Loucy (cell line): Measurements from ENCODE around the gene KNL1.

Experiments used
- H2AFZ ChIP-seq: fragments of 200-600 bp; sonication (generic); 2 replicates; pipeline ENCODE4 v1.6.0; 2016; ENCODE audit warnings: antibody characterized with exemption, mild to moderate bottlenecking, low read length, moderate library complexity
- H3F3A ChIP-seq: fragments of 200-600 bp; 2 replicates; pipeline ENCODE4 v1.6.0; 2016; ENCODE audit warnings: antibody characterized with exemption, low read depth, mild to moderate bottlenecking
- H3K27me3 ChIP-seq: fragments of 200-600 bp; sonication (generic); 2 replicates; pipeline ENCODE4 v1.6.1; 2014; ENCODE audit warnings: low read length, mild to moderate bottlenecking; ENCODE audit not compliant: insufficient read depth, poor library complexity, severe bottlenecking
- H3K36me3 ChIP-seq: fragments of 200-600 bp; sonication (generic); 2 replicates; pipeline ENCODE4 v1.6.1; 2016; ENCODE audit warnings: low read length; ENCODE audit not compliant: insufficient read depth
- H3K4me1 ChIP-seq: fragments of 200-600 bp; sonication (generic); 2 replicates; pipeline ENCODE4 v1.5.1; 2014; ENCODE audit warnings: low read length, mild to moderate bottlenecking; ENCODE audit not compliant: insufficient read depth, poor library complexity, severe bottlenecking
- H3K4me2 ChIP-seq: fragments of 200-600 bp; sonication (generic); 2 replicates; pipeline ENCODE4 v1.6.0; 2014; ENCODE audit warnings: antibody characterized with exemption, low read length, low read depth, mild to moderate bottlenecking; ENCODE audit not compliant: poor library complexity, severe bottlenecking
- H3K4me3 ChIP-seq: fragments of 200-600 bp; sonication (generic); 2 replicates; pipeline ENCODE4 v1.5.1; 2014; ENCODE audit warnings: low read length, mild to moderate bottlenecking, mixed read lengths; ENCODE audit not compliant: poor library complexity, severe bottlenecking
- H3K79me2 ChIP-seq: fragments of 200-600 bp; sonication (generic); 2 replicates; pipeline ENCODE4 v1.6.1; 2014; ENCODE audit warnings: low read length; ENCODE audit not compliant: insufficient read depth
- H3K9ac ChIP-seq: fragments of 200-600 bp; sonication (generic); 2 replicates; pipeline ENCODE4 v1.6.0; 2014; ENCODE audit warnings: mild to moderate bottlenecking, low read depth, low read length, moderate library complexity; ENCODE audit not compliant: poor library complexity, severe bottlenecking
- H3K9me2 ChIP-seq: fragments of 200-600 bp; sonication (generic); replicated peaks from 2 replicates; pipeline ENCODE4 v1.6.1; 2016; ENCODE audit warnings: low read depth, low read length, mixed read lengths
- H3K9me3 ChIP-seq: fragments of 200-600 bp; sonication (generic); 2 replicates; pipeline ENCODE4 v1.6.1; 2014; ENCODE audit warnings: mild to moderate bottlenecking, antibody characterized with exemption, low read length, low read depth; ENCODE audit not compliant: insufficient read depth
- H4K20me1 ChIP-seq: fragments of 200-600 bp; sonication (generic); 2 replicates; pipeline ENCODE4 v1.6.0; 2014; ENCODE audit warnings: antibody characterized with exemption, low read length, mild to moderate bottlenecking; ENCODE audit not compliant: insufficient read depth, poor library complexity, severe bottlenecking
- EZH2phosphoT487 ChIP-seq: fragments of 200-600 bp; IDR thresholded peaks from 2 replicates; pipeline ENCODE4 v1.6.1; 2018; ENCODE audit warnings: antibody characterized with exemption, mild to moderate bottlenecking, moderate library complexity, borderline replicate concordance
- TF ChIP-seq, protein P1 (sequence below): fragments of 200-600 bp; sonication (generic); conservative IDR thresholded peaks from 2 replicates; pipeline ENCODE4 v1.5.1; 2014; ENCODE audit warnings: mild to moderate bottlenecking, antibody characterized with exemption, low read length

KNL1 gene

DNA sequence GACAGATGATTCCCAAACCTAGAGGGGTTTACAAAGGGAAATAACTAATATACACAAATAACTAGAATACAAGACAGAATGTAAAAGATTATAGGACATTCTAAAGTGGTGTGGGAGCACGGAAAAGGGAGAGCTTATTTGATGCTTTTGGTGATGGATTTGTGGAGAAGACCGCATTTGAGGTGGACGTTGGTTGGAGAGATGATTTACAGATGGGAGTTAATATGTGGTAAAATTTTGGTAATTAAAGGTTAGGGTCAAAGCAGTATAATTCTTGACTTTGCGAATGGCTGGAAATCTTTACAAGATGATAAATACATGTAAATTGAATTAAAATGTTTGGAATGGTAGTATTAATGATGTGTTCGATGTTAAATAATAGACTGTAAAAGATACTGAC is 1.2 kb downstream of the KNL1 start:
- Histone ChIP-seq H3K4me1 (peaks cover 19% of the 10 kb centered on the region), H3K79me2 (peaks cover 60% of the 10 kb centered on the region), H3K27me3 (no peaks in the 10 kb centered on the region), H3K4me2 (peak overlapping the region; percentile 90), H3K9me2 (no peaks in the 10 kb centered on the region), H3F3A (no peaks in the 10 kb centered on the region), H4K20me1 (peaks cover 10% of the 10 kb centered on the region), H3K4me3 (peak overlapping the region; percentile 79), H3K9ac (peak overlapping the region; percentile 75), H2AFZ (no peak overlapping the region), H3K9me3 (no peaks in the 10 kb centered on the region), H3K36me3 (no peaks in the 10 kb centered on the region)
- TF ChIP-seq, protein P1, sequence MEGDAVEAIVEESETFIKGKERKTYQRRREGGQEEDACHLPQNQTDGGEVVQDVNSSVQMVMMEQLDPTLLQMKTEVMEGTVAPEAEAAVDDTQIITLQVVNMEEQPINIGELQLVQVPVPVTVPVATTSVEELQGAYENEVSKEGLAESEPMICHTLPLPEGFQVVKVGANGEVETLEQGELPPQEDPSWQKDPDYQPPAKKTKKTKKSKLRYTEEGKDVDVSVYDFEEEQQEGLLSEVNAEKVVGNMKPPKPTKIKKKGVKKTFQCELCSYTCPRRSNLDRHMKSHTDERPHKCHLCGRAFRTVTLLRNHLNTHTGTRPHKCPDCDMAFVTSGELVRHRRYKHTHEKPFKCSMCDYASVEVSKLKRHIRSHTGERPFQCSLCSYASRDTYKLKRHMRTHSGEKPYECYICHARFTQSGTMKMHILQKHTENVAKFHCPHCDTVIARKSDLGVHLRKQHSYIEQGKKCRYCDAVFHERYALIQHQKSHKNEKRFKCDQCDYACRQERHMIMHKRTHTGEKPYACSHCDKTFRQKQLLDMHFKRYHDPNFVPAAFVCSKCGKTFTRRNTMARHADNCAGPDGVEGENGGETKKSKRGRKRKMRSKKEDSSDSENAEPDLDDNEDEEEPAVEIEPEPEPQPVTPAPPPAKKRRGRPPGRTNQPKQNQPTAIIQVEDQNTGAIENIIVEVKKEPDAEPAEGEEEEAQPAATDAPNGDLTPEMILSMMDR = no peak
- no peak for TF ChIP-seq EZH2phosphoT487

DNA sequence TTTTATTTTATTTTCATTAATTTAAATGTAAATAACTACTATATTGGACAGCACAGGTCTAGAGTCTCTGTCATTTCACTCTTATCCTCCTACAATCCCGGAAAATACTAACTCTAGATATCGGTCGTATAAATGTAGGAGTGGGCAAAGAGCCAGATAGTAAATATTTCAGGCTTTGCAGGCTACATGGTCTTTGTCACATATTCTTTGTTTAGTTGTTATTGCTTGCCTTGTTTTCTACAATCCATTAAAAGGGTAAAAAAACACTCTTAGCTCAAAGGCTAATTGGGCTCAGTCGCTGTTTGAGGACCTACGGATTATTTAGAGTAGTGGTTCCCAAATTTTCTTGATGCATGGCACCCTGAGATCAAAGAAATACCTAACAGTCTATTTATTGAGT is 1.7 kb downstream of the KNL1 start:
- Histone ChIP-seq H3K4me1 (peaks cover 17% of the 10 kb centered on the region), H3K36me3 (no peaks in the 10 kb centered on the region), H3K79me2 (peaks cover 65% of the 10 kb centered on the region), H3K9me3 (no peaks in the 10 kb centered on the region), H3K27me3 (no peaks in the 10 kb centered on the region), H3F3A (no peaks in the 10 kb centered on the region), H3K4me3 (peak overlapping the region; percentile 79), H3K9me2 (no peaks in the 10 kb centered on the region), H3K9ac (peak overlapping the region; percentile 41), H3K4me2 (peak overlapping the region; percentile 90), H4K20me1 (peaks cover 10% of the 10 kb centered on the region), H2AFZ (no peak overlapping the region)
- TF ChIP-seq, protein P1 = no peak

DNA sequence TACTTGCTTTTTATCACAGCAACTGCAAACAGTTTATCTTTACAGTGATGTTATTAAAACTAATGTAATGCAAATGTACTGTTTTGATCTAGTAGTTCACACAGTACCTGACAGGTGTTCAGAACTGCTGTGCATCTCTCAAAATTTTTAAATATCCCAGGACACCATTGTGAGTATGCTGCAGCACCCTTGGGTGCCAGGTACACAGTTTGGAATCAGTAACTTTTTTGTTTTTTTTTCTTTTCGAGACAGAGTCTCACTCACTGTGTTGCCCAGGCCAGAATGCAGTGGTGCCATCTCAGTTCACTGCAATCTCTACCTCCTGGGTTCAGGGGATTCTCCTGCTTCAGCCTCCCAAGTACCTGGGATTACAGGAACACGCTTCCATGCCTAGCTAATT is 3.0 kb downstream of the KNL1 start:
- H3K9me3 ChIP-seq = no peaks in the 10 kb centered on the region
- no peaks in the 10 kb centered on the region for H3K9me2 ChIP-seq
- H3K79me2 ChIP-seq = peaks cover 77% of the 10 kb centered on the region
- no peaks in the 10 kb centered on the region for H3K36me3 ChIP-seq
- no peak overlapping the region for H3K9ac ChIP-seq
- H3K4me1 ChIP-seq = peaks cover 17% of the 10 kb centered on the region
- TF ChIP-seq EZH2phosphoT487 = no peak
- TF ChIP-seq, protein P1 = no peak
- peak overlapping the region; percentile 47 for H3K4me3 ChIP-seq
- H3K27me3 ChIP-seq = no peaks in the 10 kb centered on the region
- H3F3A ChIP-seq = no peaks in the 10 kb centered on the region
- peaks cover 10% of the 10 kb centered on the region for H4K20me1 ChIP-seq
- peak overlapping the region; percentile 90 for H3K4me2 ChIP-seq
- no peak overlapping the region for H2AFZ ChIP-seq
